Right lobe of liver (tissue), 6 donors: ENCODE data around the gene CXCL11. TPM values are rescaled to one million over a fixed set of nuclear protein-coding genes. Genes with fewer than 3 reads are reported as not detected.
"Not testable (repeated sequence)": the region's sequence is repeated elsewhere in the genome, so short reads cannot be mapped to it uniquely, and the experiment has no call there.

Source experiments
- ATAC-seq, 4 donors: fragments of 200-7000 bp; cut with Tn5 transposase; one replicate each; pipeline ENCODE4 v1.9.1; 2020; ENCODE audit warnings: mild to moderate bottlenecking in 4 of 4, moderate library complexity in 4 of 4
- DNase-seq, 3 donors: peaks; one replicate each; pipeline ENCODE4 v3.0.0-alpha.2; 2020
- H3K27ac ChIP-seq, 3 donors: fragments of 200-600 bp; one replicate each; pipeline ENCODE4 v1.8.0; 2022
- H3K27me3 ChIP-seq, 2 donors: fragments of 200-600 bp; one replicate each; pipeline ENCODE4 v1.8.0; 2022
- H3K36me3 ChIP-seq, 4 donors: fragments of 200-600 bp; sonication (generic) in 1 of 4; one replicate each; pipeline versions ENCODE4 v1.5.1 to v1.8.0; 2017 to 2022; ENCODE audit warnings: control low read depth in 1 of 4
- H3K4me1 ChIP-seq, 4 donors: fragments of 200-600 bp; sonication (generic) in 1 of 4; one replicate each; pipeline versions ENCODE4 v1.5.1 to v1.8.0; 2017 to 2022; ENCODE audit warnings: control low read depth in 1 of 4
- H3K4me3 ChIP-seq, 3 donors: fragments of 200-600 bp; one replicate each; pipeline ENCODE4 v1.8.0; 2022
- H3K9me3 ChIP-seq, 4 donors: fragments of 200-600 bp; sonication (generic) in 1 of 4; one replicate each; pipeline versions ENCODE4 v1.5.1 to v1.8.0; 2017 to 2022; ENCODE audit warnings: control low read depth in 1 of 4
- POLR2A ChIP-seq: fragments of 450-650 bp; IDR thresholded peaks from one replicate; pipeline ENCODE4 v1.6.1; 2017; ENCODE audit warnings: antibody characterized with exemption, mild to moderate bottlenecking
- WGBS: methylation state at CpG from one replicate; pipeline ENCODE4 v1.1.6; 2018; ENCODE audit warnings: low coverage, low lambda C conversion rate; ENCODE audit not compliant: insufficient coverage; ENCODE audit errors: missing lambda C conversion rate; 5-methylcytosine and 5-hydroxymethylcytosine counted together
- intact Hi-C, 2 donors: fragments of 100-400 bp; cut with DNase I; formaldehyde crosslinking; loops; one replicate each; pipeline versions ENCODE4 v1.11.2 to v1.14.1; 2022
- total RNA-seq, 6 experiments: library from RNA; depleted of rRNA in 2 of 6; stranded (reverse); fragments of >200 nt in 2 of 6; fragmentation: NEBNext Ultra II Directional in 3 of 6; extraction: Animal tissue kit (Norgen Biotek cat#: 25700) in 3 of 6; gene quantifications; one replicate each; pipeline versions ENCODE4 v1.1.0 to v1.2.4, GENCODE V29; 2016 to 2023
- TF ChIP-seq, protein P1 (sequence below), 4 donors: fragments of 200-600 bp in 3 of 4; fragments of 450-650 bp in 1 of 4; IDR thresholded peaks; one replicate each; pipeline versions ENCODE4 v1.5.1 to v1.8.0; 2016 to 2022; ENCODE audit warnings: antibody characterized with exemption in 4 of 4, mild to moderate bottlenecking in 2 of 4
- donor health status: DM: no; HTN: yes; CAD: no.
- donor health status: DM: no; HTN: no; CAD: no.
- donor health status: DM: no; HTN: no; CAD: no.
- donor health status: DM: no; HTN: yes; CAD: no.
- donor health status: DM: no; HTN: yes; CAD: no.

Gene CXCL11
- total RNA-seq, 6 experiments from 2014 or later, result 0.20 to 0.35 TPM; not detected in 4

DNA sequence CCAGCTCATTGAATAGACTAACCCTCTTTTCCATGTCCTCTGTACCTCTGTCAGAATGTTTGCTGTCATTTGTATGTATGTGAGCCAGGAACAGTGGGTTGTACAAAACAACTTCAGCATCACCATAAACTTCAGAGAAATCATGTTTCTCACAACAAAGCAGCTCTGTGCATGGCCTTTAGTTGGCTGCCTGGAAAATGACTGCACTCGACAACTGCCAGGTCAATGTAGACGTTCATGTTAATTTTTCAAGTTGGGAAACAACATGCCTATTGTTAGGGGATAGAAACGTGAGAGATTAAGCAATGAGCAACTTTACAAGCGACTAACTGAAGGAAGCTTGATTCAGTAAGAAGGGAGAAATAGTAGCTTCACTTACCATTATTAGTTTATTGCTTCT lies 17.9 kb upstream of the CXCL11 start:
- no peaks in the 10 kb centered on the region for H3K27me3 ChIP-seq

GRCh38 chr4:76050560-76051050 lies 14.7 kb upstream of the CXCL11 start:
- DNase-seq, H3K36me3 ChIP-seq, H3K4me3 ChIP-seq, H3K27ac ChIP-seq, ATAC-seq, H3K27me3 ChIP-seq, H3K4me1 ChIP-seq, intact Hi-C loops, H3K9me3 ChIP-seq: not testable (repeated sequence)
- WGBS, result no CpG with 5 or more reads among the region's 27 CpGs

More for the DNA sequence above, 17.9 kb upstream of the CXCL11 start:
- no peaks in the 10 kb centered on the region for H3K9me3 ChIP-seq
- H3K4me3 ChIP-seq, result no peak overlapping the region
- WGBS, result 57% methylated on average over 4 of the region's 4 CpGs
- no peak overlapping the region for H3K27ac ChIP-seq
- H3K4me1 ChIP-seq, result peaks cover 0 to 2% (median 0%) of the 10 kb centered on the region in 4 donors
- no peak for ATAC-seq
- H3K36me3 ChIP-seq, result no peaks in the 10 kb centered on the region
- no peak for DNase-seq
- TF ChIP-seq, protein P1, sequence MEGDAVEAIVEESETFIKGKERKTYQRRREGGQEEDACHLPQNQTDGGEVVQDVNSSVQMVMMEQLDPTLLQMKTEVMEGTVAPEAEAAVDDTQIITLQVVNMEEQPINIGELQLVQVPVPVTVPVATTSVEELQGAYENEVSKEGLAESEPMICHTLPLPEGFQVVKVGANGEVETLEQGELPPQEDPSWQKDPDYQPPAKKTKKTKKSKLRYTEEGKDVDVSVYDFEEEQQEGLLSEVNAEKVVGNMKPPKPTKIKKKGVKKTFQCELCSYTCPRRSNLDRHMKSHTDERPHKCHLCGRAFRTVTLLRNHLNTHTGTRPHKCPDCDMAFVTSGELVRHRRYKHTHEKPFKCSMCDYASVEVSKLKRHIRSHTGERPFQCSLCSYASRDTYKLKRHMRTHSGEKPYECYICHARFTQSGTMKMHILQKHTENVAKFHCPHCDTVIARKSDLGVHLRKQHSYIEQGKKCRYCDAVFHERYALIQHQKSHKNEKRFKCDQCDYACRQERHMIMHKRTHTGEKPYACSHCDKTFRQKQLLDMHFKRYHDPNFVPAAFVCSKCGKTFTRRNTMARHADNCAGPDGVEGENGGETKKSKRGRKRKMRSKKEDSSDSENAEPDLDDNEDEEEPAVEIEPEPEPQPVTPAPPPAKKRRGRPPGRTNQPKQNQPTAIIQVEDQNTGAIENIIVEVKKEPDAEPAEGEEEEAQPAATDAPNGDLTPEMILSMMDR (IDR thresholded peaks at IDR 0.05), result no peak
- TF ChIP-seq POLR2A, result no peak
- intact Hi-C loops, result no loop called here

DNA sequence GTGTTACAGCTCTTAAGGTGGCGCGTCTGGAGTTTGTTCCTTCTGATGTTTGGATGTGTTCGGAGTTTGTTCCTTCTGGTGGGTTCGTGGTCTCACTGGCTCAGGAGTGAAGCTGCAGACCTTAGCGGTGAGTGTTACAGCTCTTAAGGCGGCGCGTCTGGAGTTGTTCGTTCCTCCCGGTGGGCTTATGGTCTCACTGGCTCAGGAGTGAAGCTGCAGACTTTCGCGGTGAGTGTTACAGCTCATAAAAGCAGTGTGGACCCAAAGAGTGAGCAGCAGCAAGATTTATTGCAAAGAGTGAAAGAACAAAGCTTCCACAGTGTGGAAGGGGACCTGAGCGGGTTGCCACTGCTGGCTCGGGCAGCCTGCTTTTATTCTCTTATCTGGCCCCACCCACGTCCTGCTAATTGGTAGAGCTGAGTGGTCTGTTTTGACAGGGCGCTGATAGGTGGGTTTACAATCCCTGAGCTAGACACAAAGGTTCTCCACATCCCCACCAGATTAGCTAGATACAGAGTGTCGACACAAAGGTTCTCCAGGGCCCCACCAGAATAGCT lies 14.1 kb upstream of the CXCL11 start:
- intact Hi-C loops, result not testable (repeated sequence)

GRCh38 chr4:76044686-76045085 lies 8.8 kb upstream of the CXCL11 start:
- H3K27me3 ChIP-seq, H3K36me3 ChIP-seq, H3K27ac ChIP-seq, DNase-seq, H3K4me3 ChIP-seq, intact Hi-C loops, H3K9me3 ChIP-seq, H3K4me1 ChIP-seq, ATAC-seq: not testable (repeated sequence)
- whole genome bisulfite sequencing, result 66% methylated on average over 3 of the region's 4 CpGs

More for the DNA sequence above, 14.1 kb upstream of the CXCL11 start:
- not testable (repeated sequence) for H3K4me3 ChIP-seq, H3K27ac ChIP-seq, H3K4me1 ChIP-seq, H3K36me3 ChIP-seq, DNase-seq, ATAC-seq, H3K27me3 ChIP-seq, H3K9me3 ChIP-seq
- 91% methylated on average over 6 of the region's 17 CpGs for WGBS

- H3K36me3 ChIP-seq, H3K27me3 ChIP-seq, H3K4me1 ChIP-seq, H3K4me3 ChIP-seq, intact Hi-C loops, H3K9me3 ChIP-seq, ATAC-seq, H3K27ac ChIP-seq, DNase-seq: not testable (repeated sequence)
- no CpG with 5 or more reads among the region's 18 CpGs for WGBS
Observed at GRCh38 chr4:76043306-76043705, 7.4 kb upstream of the CXCL11 start.

GRCh38 chr4:76042241-76042998 lies 6.5 kb upstream of the CXCL11 start:
- ATAC-seq, H3K9me3 ChIP-seq, DNase-seq, H3K27ac ChIP-seq, intact Hi-C loops, H3K36me3 ChIP-seq, H3K4me3 ChIP-seq, H3K4me1 ChIP-seq, H3K27me3 ChIP-seq: not testable (repeated sequence)
- 94% methylated on average over 12 of the region's 18 CpGs for WGBS

DNA sequence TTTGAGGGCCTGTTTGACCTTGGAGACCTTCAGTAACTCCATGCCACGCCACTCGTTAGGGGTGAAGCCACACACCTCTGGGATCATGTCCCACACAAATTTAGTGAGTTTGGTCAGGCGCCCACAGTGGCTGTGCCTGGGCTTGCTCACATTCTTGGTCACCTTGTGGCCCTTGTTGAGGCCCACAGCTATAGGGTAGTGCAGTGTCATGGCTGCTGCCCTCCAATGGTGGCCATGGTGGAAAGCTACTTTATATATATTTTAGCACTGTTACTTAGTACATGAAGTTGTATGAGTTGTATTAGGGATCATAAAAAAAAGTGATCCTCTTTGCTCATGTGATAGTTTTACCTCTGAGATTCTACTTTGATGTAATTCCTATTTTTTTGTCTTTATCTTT lies 985 bp upstream of the CXCL11 start:
- H3K36me3 ChIP-seq, result no peaks in the 10 kb centered on the region
- TF ChIP-seq, protein P1 (IDR thresholded peaks at IDR 0.05), result no peak
- no peak for TF ChIP-seq POLR2A
- no peaks in the 10 kb centered on the region for H3K27me3 ChIP-seq
- H3K4me1 ChIP-seq, result peaks cover 0 to 2% (median 0%) of the 10 kb centered on the region in 4 donors
- ATAC-seq (no peak), DNase-seq (no peak)
- H3K4me3 ChIP-seq, result no peak overlapping the region
- no peaks in the 10 kb centered on the region for H3K9me3 ChIP-seq
- no CpG with 5 or more reads among the region's 3 CpGs for WGBS
- no peak overlapping the region for H3K27ac ChIP-seq
- intact Hi-C loops, result no loop called here
